GM21528 (cell line): ENCODE data around the gene AICDA.

ENCODE experiments used
- ATAC-seq: cut with Tn5 transposase; IDR thresholded peaks from one replicate; pipeline ENCODE4 v1.9.1; 2021; ENCODE audit warnings: mild to moderate bottlenecking, moderate library complexity; ENCODE audit not compliant: unreplicated experiment, low FRiP score

The AICDA gene

DNA sequence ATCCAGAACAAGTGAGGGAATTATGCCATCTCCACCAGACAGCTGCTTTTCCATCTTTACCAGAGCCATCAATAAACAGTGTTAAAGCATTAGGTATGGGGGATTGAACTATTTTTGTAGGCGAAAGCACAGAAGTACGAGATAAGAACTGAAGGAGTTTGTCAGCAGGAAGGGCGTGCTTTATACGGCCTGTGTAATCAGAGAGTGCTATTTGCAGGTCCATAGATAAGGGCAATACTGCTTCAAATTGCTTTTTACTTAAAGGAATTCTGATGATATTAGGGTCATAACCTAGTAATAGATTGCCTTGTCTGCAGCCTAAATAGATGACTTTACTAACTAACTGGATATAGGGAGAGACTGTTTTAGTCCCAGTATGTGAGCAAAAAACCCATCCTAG, 51.6 kb downstream of the AICDA start:
- no peak for ATAC-seq

DNA sequence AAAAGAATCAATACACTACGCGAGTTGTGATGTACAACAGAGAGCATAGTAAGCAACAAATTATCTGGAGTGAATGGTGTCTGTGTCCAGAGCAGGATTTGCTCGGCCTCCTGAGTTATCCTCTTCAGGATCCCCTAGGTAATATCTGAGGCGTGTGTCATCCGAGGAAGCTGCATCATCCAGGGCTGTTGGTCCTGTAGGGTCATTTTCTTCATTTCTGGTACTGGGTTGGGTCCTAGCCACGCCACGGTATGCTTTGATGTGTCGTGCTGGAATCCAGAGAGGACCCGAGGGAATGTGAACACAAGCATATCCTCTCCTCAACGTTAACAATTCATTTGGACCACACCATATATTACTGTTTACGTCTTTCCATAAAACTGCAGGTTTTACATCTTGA, 53.0 kb downstream of the AICDA start:
- ATAC-seq: no peak

DNA sequence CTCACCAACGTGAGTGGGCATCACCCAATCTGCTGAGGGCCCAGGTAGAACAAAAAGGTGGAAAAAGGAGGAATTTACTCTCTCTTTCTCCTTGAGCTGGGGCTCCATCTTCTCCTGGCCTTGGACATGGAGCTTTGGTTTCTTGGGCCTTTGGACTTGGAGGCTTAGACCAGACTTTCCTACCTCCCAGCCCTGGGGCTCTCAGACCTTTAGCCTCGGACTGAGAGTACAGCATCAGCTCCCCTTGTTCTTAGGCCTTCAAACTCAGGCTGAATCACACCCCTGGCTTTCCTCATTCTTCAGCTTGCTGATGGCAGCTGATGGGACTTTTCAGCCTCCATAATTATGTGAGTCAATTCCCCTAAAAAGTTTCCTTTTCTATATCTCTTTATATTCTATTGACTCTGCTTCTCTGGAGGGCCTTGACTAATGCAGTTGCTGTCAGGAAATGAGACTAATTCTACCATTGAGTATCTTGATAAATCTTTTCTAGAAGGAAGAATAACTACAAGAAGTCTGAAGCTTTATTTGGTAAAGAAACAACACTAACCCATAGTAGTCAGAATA, 56.0 kb downstream of the AICDA start:
- no peak for ATAC-seq

DNA sequence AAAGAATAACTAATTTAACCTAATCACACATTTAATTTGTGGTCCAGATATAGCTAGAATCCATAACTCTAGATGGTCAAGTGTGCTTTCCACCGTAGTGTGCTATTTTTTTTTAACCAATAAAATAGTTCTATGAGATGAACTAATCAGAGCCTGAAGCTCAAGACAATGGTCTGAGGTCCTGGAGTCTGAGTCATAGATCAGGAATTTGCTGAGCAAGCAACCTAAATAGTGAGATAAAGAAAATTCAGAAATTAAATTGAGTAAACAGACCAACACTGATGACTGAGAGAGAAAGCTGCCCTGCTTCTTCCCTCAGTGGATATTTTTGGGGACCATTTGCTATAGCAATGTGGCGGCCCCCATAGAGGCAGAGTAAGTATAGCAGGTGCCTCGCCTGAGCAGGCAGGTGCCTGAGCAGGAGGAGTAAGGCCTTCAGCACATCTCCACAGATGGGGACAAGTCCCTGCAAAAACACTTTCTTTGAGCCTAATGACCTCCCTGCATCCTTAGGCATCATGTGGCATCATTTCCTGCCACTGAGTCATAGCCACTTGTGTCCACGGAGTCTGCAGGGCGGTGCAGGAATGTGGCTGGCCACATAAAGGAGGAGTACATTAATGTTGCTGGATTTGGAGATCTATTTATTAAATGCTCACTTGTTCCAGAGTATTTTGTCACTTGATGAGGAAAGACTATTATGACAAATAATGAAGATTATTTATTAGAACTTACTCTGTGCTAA, 58.0 kb downstream of the AICDA start:
- ATAC-seq: no peak

DNA sequence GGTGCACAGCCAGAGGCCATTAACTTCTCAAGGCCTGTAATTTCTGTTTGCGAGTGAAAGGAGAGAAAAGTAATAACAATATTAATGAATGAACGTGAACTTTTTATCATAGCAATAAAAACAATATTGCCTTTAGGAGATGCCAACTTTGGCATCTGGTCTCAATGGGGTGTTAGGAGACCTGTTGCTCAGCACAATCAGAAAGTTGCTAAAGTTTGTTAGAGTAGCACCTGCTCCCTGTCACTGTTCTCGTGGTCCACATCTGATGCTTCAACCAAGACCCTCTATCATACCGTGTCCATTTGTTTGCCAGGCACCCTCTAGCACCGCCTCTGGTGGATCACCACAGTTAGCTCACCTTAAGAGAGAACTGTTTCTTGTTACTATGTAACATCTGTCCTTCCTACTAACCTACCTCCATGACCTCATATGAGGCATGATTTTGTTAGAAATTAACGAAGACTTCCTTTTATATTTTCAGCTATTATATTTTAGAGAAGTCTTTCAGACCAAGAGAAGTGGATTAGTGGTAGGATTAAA, 59.5 kb downstream of the AICDA start:
- ATAC-seq: no peak
